HUDEP-2 (cell line): ENCODE measurements around the gene CLBA1.
"Not testable (repeated sequence)": the region's sequence is repeated elsewhere in the genome, so short reads cannot be mapped to it uniquely, and the experiment has no call there.

ENCODE experiments used
- DNase-seq, 76 experiments: peaks; one replicate each; lab custom pipeline; 2025; ENCODE audit not compliant: unreplicated experiment in 76 of 76; lab: John Stamatoyannopoulos, UW

CLBA1 gene

DNA sequence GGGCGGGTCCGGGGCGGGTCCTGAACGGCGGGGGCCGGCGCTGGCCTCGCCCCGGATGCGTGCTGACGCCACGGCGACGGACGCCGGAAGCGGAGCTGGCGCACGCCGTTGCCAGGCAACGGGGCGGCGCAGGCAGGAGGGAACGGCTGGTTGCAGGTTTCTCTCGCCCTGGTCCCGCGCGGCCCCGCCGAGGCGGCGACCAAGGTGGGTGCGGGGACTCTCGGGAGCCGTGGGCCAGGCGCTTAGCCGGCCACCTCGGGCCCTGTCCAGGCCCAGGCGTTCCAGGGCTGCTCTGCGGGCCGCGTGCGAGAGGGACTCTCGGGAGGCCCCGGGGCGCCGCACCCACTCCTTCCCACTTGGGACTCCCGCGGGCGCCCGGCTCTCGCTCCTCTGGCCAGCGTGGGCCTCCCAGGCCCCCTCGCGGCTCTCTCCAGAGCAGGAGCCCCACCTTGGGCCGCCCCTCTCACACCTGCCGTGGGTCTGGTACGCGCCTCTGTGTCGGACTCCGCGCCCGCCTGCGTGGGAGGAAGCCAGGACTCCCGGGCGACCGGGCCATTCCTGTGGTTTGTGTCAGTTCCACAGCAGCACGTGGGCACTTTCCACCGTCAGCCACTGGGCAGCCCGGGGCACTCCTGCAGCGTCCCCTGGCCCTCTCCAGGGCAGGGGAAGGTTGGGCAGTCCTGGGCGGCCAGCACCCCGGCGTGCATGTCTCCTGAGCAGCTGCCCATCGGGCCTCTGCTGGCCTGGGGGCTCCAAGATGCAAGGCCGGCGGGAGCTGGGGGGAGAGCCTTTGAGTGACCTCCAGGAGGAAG is at the start of gene CLBA1:
Gene CLBA1 (plus strand): TSS at position 114 of the 812 bp plus-strand sequence. CDS start 644 bp downstream, at position 758.
- DNase-seq, result peak in 71 of 76 experiments; percentile 31 to 87 (median 75)

DNA sequence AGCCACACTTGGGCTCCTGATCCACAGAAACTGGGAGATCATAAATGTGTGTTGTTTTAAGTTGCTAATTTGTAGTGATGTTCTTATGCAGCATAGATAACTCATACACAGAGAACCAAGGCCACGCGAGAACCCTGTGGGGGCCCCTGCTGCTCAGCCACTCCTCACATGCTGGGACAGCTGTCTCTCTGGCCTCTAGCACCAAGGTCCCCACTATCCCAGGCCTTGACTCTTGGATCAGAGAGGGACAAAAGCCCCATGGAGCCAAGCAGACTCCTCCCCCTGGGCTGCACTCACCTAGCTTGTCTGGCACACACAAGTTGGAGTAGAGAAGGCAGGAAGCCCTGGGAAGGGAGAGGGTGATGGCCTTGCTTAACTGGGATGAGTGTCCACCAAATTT is 49.6 kb upstream of the CLBA1 start:
- DNase-seq, result no peak

DNA sequence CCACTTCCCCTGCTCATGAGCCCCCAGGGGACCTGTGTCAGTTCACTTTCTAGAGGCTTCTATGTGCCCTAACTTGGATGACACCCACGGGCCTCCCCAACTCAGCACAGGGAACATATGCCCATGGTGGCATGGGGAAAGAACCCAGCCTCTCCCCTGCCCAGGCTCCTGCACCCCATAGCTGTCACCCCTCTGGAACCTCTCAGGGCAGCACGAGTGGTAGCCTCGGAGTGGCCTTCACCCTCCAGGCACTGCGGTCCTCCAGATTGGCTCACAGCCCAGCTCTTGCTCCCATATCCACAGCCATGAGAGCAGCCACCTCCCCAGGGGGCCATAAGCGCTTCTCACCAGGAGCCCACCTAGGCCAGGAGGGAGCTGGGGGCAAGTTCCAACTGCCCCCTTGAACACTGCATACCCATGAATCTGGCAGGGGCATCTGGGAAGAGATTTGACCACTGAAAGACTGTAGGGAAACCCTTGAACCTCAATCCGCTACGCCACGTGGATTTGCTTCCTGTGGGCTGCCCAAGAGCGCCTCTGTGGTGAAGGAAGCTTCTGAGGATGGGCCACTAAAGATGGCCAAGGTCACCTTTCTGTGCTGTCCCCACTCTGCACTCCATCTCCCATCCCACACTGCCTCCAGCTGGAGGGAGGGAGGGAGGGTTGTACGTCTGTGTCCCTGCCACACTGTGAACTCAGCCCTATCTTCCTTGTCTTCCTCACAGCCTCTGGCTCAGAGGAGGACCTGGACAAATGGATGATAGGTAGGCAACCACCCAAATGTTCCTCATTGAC is 49.0 kb upstream of the CLBA1 start:
- DNase-seq, result no peak

DNA sequence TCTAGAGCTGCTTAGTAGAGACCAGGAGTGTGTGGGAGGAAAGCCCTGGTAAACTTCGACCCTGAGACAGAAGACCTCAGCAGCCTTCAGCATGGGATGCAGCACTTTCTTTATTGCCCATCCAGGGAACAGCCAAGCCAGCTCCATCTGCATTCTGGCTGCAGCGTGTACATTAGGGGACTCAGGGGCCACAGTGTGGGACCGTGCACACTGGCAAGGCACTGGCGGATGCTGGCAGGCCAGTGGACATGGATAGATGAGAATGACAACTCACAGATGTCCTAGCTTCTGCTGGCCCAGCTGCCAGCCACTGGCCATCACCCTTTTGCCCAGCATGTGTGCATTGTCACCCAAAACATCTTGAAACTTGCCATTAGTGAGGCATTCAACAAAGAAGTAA is 48.4 kb upstream of the CLBA1 start:
- no peak for DNase-seq

DNA sequence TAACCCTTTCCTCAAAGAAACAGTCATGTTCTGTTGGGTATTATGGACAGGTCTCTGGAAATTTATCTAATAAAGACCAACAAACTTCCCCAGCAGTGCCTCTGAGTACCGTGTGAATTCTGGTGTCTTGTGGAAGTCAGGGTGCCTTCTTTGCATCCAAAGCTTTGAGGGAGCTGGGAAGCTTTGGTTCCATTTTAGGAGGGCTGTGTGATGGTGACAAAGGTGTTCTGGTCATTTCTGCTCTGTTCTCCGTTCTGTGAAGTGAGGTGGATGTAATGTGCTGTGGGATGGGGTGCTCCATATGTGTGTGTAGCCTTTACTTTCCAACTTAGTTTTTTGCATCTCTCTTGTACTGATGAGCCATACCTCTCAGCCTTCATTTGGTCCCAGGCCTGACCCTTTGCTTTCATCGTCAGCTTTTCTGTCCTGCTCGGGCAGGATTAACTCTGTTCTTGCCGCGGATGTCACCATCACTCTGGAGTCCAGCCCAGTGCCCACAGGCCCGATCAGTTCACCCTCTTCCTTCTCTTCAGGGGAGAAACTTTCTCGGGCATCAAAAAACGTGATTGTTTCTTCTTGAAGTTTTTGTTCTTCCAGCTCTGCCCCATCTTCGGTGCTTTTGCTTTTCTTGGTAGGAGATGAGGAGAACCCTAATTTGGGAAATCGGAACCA is 47.8 kb upstream of the CLBA1 start:
- no peak for DNase-seq

DNA sequence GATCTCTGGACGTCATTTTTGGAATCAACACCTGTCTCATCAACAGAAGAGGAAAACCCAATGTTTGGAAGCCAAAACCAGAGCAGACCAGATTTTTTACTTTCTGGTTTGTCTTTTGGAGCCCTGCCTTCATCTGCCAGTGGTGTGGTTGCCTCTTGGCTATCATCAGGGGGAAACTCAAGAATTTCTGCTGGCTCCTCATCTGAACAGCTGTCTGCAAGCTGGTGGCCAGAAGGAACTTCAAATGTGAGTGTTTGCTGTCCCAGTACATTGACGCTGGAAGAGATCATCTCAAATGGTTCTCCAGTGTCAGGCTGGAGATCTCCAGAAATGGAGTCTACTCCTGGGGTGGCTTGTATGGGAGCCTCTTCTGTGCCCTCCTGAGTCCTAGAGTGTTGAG is 47.2 kb upstream of the CLBA1 start:
- no peak for DNase-seq

DNA sequence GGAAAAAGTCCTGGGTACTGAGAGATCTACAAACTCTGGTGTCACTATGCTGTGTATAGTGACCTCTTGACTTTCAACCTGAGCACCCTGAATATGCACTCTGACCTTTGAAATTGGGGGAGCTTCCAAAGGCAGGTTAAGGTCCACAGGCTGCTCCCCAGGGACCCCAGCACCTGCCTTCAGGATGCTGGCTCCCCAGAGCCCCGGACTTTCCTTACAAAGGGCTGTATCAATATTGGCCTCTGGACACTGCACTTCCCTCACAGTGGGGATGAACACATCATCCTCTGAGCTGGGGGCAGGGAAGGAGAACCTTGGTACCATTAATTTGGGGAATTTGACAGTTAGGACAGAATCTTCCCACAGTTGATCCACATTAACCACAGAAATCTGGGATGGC is 46.6 kb upstream of the CLBA1 start:
- DNase-seq, result no peak

DNA sequence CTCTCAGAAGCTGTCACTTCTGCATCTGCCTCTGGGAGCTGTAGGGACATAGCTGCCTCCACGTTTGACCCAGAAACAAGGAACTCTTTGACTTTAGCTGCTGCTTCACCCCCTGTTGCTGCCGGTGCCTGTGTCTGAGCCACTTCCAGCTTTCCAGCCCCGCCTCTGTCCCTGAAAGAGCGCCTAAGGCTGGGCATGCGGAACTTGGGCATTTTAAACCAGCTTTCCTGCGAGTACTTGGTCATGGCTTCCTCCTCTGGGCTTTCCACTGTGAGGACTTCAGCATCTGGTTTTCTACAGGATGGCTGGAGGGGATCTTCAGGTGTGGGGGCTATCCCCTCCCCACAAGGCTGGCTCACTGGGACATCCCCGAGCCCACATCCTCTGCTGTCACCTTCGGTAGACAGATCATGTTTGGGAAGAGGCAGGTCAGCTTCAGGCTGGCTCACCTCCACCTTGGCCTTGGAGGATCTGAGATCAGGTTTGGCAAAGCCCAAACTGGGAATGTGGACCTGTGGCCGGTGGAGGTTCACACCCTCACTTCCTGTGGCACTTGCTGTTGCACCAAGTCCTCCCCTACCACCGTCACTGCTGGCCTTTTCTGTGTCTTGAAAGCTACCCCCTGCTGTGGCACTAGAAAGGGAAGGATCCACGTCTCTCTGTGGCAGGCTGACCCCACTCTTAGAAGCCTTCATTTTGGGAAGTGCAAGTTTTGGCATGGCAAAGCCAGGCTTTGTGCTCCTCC is 45.8 kb upstream of the CLBA1 start:
- no peak for DNase-seq

DNA sequence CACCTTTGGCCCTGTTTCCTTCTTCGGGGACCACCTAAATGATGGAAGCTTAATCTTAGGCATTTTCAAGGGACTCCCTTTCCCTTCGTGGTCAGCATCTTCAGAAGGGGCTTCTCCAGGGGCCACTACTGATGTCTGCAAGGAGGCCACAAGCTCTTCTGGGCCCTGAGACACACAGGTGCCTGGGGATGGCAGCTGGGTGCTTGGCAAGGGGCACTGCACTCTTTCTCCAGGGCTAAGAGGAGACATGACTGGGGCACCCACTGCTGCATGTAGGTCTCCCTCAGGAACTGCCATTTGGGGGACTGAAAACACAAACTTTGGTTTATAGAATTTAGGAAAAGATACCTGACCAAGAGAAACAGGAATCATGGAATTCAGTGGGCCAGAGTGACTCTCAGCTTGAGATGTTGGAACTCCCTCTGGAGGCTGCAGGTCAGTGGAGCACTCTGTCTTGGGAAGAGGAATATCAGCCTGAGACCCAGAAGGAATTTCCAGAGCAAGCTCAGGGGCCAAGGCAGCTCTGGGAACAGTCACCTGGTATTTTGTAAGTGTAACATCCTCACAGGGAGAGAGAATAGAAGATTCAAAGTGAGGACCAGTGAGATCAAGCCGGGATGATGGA is 45.0 kb upstream of the CLBA1 start:
- DNase-seq, result no peak

DNA sequence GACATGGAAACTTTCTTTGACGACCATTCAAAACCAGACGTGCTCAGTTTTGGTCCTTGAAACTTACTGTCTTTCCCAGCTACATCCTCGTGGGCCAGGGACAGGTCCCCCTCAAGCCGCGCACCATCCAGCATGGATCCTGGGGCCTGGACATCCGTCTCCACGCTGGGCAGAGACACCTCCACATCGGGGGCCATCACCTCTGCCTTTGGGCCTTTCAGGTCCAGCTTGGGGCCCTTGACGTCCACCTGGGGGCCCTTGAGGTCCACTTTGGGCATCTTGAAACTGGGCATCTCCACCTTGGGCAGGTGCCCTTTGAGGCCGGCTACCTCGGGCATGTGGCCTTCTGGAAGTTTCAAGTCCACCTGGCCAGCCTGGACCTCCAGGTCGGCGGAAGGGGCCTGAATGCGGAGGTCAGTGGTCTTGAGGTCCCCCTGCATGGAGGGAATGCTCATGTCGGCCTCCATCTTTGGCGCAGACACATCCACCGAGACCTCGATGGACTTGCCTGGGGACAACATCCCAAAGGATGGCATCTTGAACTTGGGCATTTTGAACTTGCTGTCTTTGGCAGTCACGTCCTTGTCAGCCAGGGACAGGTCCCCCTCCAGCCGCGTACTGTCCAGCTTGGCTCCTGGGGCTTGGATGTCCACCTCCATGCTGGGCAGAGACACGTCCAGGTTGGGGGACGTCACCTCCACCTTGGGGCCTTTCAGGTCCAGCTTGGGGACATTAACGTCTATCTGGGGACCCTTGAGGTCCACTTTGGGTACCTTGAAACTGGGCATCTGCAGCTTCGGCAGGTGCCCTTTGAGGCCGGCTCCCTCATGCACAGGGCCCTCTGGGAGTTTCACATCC is 43.9 kb upstream of the CLBA1 start:
- no peak for DNase-seq

DNA sequence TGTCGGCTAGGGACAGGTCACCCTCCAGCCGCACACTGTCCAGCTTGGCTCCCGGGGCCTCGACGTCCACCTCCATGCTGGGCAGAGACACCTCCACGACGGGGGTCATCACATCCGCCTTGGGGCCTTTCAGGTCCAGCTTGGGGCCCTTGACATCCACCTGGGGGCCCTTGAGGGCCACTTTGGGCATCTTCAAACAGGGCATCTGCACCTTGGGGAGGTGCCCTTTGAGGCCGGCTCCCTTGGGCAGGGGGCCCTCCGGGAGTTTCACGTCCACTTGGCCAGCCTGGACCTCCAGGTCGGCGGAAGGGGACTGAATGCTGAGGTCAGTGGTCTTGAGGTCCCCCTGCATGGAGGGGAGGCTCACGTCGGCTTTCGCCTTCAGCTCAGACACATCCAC is 43.0 kb upstream of the CLBA1 start:
- no peak for DNase-seq

DNA sequence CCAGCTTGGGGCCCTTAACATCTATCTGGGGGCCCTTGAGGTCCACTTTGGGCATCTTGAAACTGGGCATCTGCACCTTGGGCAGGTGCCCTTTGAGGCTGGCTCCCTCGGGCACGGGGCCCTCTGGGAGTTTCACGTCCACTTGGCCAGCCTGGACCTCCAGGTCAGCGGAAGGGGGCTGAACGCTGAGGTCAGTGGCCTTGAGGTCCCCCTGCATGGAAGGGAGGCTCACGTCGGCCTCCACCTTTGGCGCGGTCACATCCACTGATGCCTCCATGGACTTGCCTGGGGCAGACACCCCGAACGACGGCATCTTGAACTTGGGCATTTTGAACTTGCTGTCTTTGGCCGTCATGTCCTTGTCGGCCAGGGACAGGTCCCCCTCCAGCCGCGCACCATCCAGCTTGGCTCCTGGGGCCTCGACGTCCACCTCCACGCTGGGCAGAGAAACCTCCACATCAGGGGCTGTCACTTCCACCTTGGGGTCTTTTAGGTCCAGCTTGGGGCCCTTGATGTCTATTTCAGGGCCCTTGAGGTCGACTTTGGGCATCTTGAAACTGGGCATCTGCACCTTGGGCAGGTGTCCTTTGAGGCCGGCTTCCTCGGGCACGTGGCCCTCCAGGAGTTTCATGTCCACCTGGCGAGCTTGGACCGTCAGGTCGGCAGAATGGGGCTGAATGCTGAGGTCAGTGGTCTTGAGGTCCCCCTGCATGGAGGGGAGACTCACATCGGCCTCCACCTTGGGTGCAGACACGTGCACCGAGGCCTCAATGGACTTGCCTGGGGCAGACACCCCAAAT is 42.2 kb upstream of the CLBA1 start:
- not testable (repeated sequence) for DNase-seq

DNA sequence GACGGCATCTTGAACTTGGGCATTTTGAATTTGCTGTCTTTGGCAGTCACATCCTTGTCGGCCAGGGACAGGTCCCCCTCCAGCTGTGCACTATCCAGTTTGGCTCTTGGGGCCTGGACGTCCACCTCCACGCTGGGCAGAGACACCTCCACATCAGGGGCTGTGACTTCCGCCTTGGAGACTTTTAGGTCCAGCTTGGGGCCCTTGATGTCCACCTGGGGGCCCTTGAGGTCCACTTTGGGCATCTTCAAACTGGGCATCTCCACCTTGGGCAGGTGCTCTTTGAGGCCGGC is 41.6 kb upstream of the CLBA1 start:
- DNase-seq, result not testable (repeated sequence)

DNA sequence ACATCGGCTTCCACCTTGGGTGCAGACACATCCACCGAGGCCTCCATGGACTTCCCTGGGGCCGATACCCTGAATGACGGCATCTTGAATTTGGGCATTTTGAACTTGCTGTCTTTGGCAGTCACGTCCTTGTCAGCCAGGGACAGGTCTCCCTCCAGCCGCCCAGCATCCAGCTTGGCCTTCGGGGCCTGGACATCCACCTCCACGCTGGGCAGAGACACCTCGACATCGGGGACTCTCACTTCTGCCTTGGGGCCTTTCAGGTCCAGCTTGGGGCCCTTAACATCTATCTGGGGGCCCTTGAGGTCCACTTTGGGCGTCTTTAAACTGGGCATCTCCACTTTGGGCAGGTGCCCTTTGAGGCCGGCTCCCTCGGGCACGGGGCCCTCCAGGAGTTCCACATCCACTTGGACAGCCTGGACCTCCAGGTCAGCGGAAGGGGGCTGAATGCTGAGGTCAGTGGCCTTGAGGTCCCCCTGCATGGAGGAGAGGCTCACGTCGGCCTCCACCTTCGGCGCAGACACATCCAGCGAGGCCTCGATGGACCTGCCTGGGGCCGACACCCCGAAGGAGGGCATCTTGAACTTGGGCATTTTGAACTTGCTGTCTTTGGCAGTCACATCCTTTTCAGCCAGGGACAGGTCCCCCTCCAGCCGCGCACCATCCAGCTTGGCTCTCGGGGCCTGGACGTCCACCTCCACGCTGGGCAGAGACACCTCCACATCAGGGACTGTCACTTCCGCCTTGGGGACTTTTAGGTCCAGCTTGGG is 41.0 kb upstream of the CLBA1 start:
- not testable (repeated sequence) for DNase-seq

DNA sequence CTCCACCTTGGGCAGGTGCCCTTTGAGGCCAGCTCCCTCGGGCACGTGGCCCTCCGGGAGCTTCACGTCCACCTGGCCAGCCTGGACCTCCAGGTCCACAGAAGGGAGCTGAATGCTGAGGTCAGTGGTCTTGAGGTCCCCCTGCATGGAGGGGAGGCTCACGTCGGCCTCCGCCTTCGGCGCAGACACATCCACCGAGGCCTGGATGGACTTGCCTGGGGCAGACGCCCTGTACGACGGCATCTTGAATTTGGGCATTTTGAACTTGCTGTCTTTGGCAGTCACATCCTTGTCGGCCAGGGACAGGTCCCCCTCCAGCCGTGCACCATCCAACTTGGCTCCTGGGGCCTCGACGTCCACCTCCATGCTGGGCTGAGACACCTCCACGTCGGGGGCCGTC is 40.3 kb upstream of the CLBA1 start:
- DNase-seq, result not testable (repeated sequence)

DNA sequence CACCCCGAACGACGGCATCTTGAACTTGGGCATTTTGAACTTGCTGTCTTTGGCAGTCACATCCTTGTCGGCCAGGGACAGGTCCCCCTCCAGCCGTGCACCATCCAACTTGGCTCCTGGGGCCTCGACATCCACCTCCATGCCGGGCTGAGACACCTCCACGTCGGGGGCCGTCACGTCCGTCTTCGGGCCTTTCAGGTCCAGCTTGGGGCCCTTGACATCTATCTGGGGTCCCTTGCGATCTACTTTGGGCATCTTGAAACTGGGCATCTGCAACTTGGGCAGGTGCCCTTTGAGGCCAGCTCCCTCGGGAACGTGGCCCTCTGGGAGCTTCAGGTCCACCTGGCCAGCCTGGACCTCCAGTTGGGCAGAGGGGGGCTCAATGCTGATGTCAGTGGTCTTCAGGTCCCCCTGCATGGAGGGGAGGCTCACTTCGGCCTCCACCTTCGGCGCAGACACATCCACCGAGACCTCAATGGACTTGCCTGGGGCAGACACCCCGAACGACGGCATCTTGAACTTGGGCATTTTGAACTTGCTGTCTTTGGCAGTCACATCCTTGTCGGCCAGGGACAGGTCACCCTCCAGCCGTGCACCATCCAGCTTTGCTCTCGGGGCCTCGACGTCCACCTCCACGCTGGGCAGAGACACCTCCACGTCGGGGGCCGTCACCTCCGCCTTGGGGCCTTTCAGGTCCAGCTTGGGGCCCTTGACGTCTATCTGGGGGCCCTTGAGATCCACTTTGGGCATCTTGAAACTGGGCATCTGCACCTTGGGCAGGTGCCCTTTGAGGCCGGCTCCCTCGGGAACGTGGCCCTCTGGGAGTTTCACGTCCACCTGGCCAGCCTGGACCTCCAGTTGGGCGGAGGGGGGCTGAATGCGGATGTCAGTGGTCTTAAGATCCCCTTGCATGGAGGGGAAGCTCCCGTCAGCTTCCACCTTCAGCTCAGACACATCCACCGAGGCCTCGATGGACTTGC is 39.3 kb upstream of the CLBA1 start:
- DNase-seq, result not testable (repeated sequence)

DNA sequence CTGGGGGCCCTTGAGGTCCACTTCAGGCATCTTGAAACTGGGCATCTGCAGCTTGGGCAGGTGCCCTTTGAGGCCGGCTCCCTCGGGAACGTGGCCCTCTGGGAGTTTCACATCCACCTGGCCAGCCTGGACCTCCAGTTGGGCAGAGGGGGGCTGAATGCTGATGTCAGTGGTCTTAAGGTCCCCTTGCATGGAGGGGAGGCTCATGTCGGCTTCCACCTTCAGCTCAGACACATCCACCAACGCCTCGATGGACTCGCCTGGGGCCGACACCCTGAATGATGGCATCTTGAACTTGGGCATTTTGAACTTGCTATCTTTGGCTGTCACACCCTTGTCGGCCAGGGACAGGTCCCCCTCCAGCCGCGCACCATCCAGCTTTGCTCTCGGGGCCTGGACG is 38.4 kb upstream of the CLBA1 start:
- not testable (repeated sequence) for DNase-seq
